IMR-90 (cell line): ENCODE data around the gene REC114. TPM values are rescaled to one million over a fixed set of nuclear protein-coding genes. Genes with fewer than 3 reads are reported as not detected.

Experiments
- ATAC-seq: fragments of 200-7000 bp; cut with Tn5 transposase; 2 replicates; pipeline ENCODE4 v1.9.1; 2020; ENCODE audit warnings: low read depth, mild to moderate bottlenecking, moderate library complexity
- BruUV-seq: library from RNA; stranded (reverse); fragments of 400-500 nt; replicated peaks from 2 replicates; lab custom pipeline; 2021; lab: Mats Ljungman, UMichigan
- CTCF ChIA-PET: fragments of 300-600 bp; formaldehyde crosslinking; extraction: SDS; loops from one replicate; lab custom pipeline; 2021; ENCODE audit warnings: antibody characterized with exemption; lab: Yijun Ruan, JAX
- POLR2A ChIA-PET: fragments of 300-600 bp; sonication (Branson Sonifier 250); formaldehyde crosslinking; loops from one replicate; lab custom pipeline; 2022; ENCODE audit warnings: antibody characterized with exemption; ENCODE audit not compliant: unreplicated experiment; lab: Charles Lee
- DNase-seq: peaks from one replicate; pipeline ENCODE4 v3.0.0; 2013
- H2AFZ ChIP-seq: replicated peaks from 2 replicates; pipeline ENCODE3; 2013; ENCODE audit warnings: low read length, mild to moderate bottlenecking; ENCODE audit not compliant: poor library complexity
- H2AK5ac ChIP-seq: 2 replicates; pipeline ENCODE4 v1.6.1; 2013; ENCODE audit warnings: low read depth, low read length, inconsistent platforms
- H2AK9ac ChIP-seq: replicated peaks from 2 replicates; pipeline ENCODE3; 2013; ENCODE audit warnings: mild to moderate bottlenecking, low read depth, low read length, moderate library complexity; ENCODE audit not compliant: poor library complexity
- H2BK120ac ChIP-seq: 2 replicates; pipeline ENCODE4 v1.6.1; 2013; ENCODE audit warnings: low read depth, low read length, inconsistent platforms
- H2BK15ac ChIP-seq: 3 replicates; pipeline ENCODE4 v1.6.1; 2013; ENCODE audit warnings: low read depth, low read length, inconsistent platforms
- H2BK20ac ChIP-seq: 2 replicates; pipeline ENCODE4 v1.6.1; 2013; ENCODE audit warnings: low read depth, mild to moderate bottlenecking, inconsistent platforms, low read length, moderate library complexity
- H2BK5ac ChIP-seq: 2 replicates; pipeline ENCODE4 v1.6.1; 2013; ENCODE audit warnings: mild to moderate bottlenecking, low read depth, low read length, inconsistent platforms; ENCODE audit not compliant: poor library complexity, severe bottlenecking
- H3K14ac ChIP-seq: replicated peaks from 2 replicates; pipeline ENCODE4 v1.6.1; 2013; ENCODE audit warnings: low read depth, low read length, inconsistent platforms
- H3K18ac ChIP-seq: 2 replicates; pipeline ENCODE4 v1.6.1; 2013; ENCODE audit warnings: low read depth, low read length, control low read depth
- H3K23ac ChIP-seq: 2 replicates; pipeline ENCODE4 v1.6.1; 2013; ENCODE audit warnings: low read depth, low read length, inconsistent platforms
- H3K27ac ChIP-seq: 2 replicates; pipeline ENCODE4 v1.5.1; 2013; ENCODE audit warnings: mild to moderate bottlenecking, control low read depth, low read length; ENCODE audit not compliant: insufficient read depth
- H3K27me3 ChIP-seq: 2 replicates; pipeline ENCODE4 v1.6.1; 2013; ENCODE audit warnings: low read length; ENCODE audit not compliant: control insufficient read depth, insufficient read depth
- H3K36me3 ChIP-seq: 2 replicates; pipeline ENCODE4 v1.6.1; 2013; ENCODE audit warnings: low read length, mixed read lengths; ENCODE audit not compliant: control insufficient read depth, insufficient read depth
- H3K4ac ChIP-seq: 2 replicates; pipeline ENCODE4 v1.6.1; 2013; ENCODE audit warnings: low read depth, low read length, inconsistent platforms
- H3K4me1 ChIP-seq: 2 replicates; pipeline ENCODE4 v1.6.1; 2013; ENCODE audit warnings: low read length, mixed read lengths; ENCODE audit not compliant: control insufficient read depth, insufficient read depth
- H3K4me2 ChIP-seq: 2 replicates; pipeline ENCODE4 v1.6.1; 2013; ENCODE audit warnings: low read depth, mild to moderate bottlenecking, control low read depth, low read length, moderate library complexity
- H3K4me3 ChIP-seq: 2 replicates; pipeline ENCODE4 v1.5.1; 2013; ENCODE audit warnings: low read depth, mild to moderate bottlenecking, control low read depth, low read length, moderate library complexity; ENCODE audit not compliant: insufficient read depth
- H3K56ac ChIP-seq: 2 replicates; pipeline ENCODE4 v1.6.1; 2013; ENCODE audit warnings: low read length, inconsistent platforms; ENCODE audit not compliant: insufficient read depth; ENCODE audit errors: extremely low read depth
- H3K79me1 ChIP-seq, 2 experiments: 2 replicates each; pipeline ENCODE4 v1.6.1; 2013; ENCODE audit warnings: low read length in 2 of 2, inconsistent platforms in 1 of 2, low read depth in 1 of 2
- H3K9ac ChIP-seq: 2 replicates; pipeline ENCODE4 v1.6.1; 2013; ENCODE audit warnings: low read depth, low read length, control low read depth
- H3K9me1 ChIP-seq: 2 replicates; pipeline ENCODE4 v1.6.1; 2013; ENCODE audit warnings: low read length, inconsistent platforms; ENCODE audit not compliant: insufficient read depth
- H3K9me3 ChIP-seq: 2 replicates; pipeline ENCODE4 v1.6.1; 2013; ENCODE audit warnings: low read length; ENCODE audit not compliant: control insufficient read depth, insufficient read depth
- H4K20me1 ChIP-seq: 2 replicates; pipeline ENCODE4 v1.6.1; 2013; ENCODE audit warnings: low read length, inconsistent platforms; ENCODE audit not compliant: insufficient read depth
- H4K5ac ChIP-seq: 2 replicates; pipeline ENCODE4 v1.6.1; 2013; ENCODE audit warnings: mild to moderate bottlenecking, low read depth, low read length, control low read depth
- H4K8ac ChIP-seq, 2 experiments: 2 replicates each; pipeline ENCODE4 v1.6.1; 2013; ENCODE audit warnings: low read depth in 2 of 2, low read length in 2 of 2, control low read depth in 1 of 2, inconsistent platforms in 1 of 2
- H4K91ac ChIP-seq: 2 replicates; pipeline ENCODE4 v1.6.1; 2013; ENCODE audit warnings: low read depth, low read length, inconsistent platforms; ENCODE audit not compliant: insufficient read depth
- CEBPB ChIP-seq: IDR thresholded peaks from 2 replicates; pipeline ENCODE4 v1.6.1; 2012; ENCODE audit warnings: low read depth, low read length, improper control_type of control experiment
- RAD21 ChIP-seq: IDR thresholded peaks from 2 replicates; pipeline ENCODE4 v1.6.1; 2012; ENCODE audit warnings: low read length, improper control_type of control experiment
- WGBS, 2 experiments: methylation state at CpG; one replicate each; pipeline versions ENCODE4 v1.1.5 to v1.1.7; 2013; ENCODE audit warnings: missing lambda C conversion rate in 2 of 2; ENCODE audit not compliant: insufficient read length in 1 of 2; ENCODE audit errors: extremely low coverage in 2 of 2; 5-methylcytosine and 5-hydroxymethylcytosine counted together
- dilution Hi-C: fragments of 300-500 bp; cut with HindIII; formaldehyde crosslinking; loops from one replicate; pipeline ENCODE4 v1.14.3; 2018; ENCODE audit warnings: low sequenced_read_pairs; ENCODE audit not compliant: unreplicated experiment
- in situ Hi-C: fragments of 300-500 bp; cut with MboI; formaldehyde crosslinking; loops from 3 replicates; pipeline ENCODE4 v1.14.3; 2019; ENCODE audit warnings: low sequenced_read_pairs, inconsistent platforms, mixed read lengths
- intact Hi-C: fragments of 100-400 bp; cut with micrococcal nuclease; formaldehyde crosslinking; loops from 2 replicates; pipeline ENCODE4 v1.10.0; 2022
- polyA plus RNA-seq, 3 experiments: library from polyadenylated mRNA; depleted of rRNA; stranded (reverse); fragments of >200 nt; gene quantifications; 2 replicates each; pipeline ENCODE4 v1.2.3, GENCODE V29; 2012; ENCODE audit warnings: low replicate concordance in 1 of 3
- total RNA-seq: library from RNA; depleted of rRNA; stranded (reverse); fragments of >200 nt; gene quantifications from 2 replicates; pipeline ENCODE4 v1.2.3, GENCODE V29; 2012

Gene REC114
- total and polyA plus RNA-seq, 2 of the 4 experiments (the other 2 are of a cell fraction): not detected

GRCh38 chr15:73589766-73590165 is 146.8 kb downstream of the REC114 start:
- Histone ChIP-seq H3K4me3 (no peak overlapping the region), H3K9me3 (no peaks in the 10 kb centered on the region), H2AK9ac (no peak overlapping the region), H4K20me1 (peaks cover 44% of the 10 kb centered on the region), H3K4me1 (peaks cover 3% of the 10 kb centered on the region; the same call in 1 of the 2 replicates), H3K18ac (no peak overlapping the region), H3K9me1 (peaks cover 12% of the 10 kb centered on the region), H3K4me2 (no peak overlapping the region), H4K91ac (no peak overlapping the region), H4K5ac (no peak overlapping the region), H3K4ac (no peak overlapping the region), H3K79me1 (peaks cover 47 to 76% of the 10 kb centered on the region in 2 experiments), H2BK20ac (no peak overlapping the region), H2BK5ac (no peak overlapping the region), H2BK15ac (no peak overlapping the region), H3K27me3 (no peaks in the 10 kb centered on the region), H2AFZ (no peak overlapping the region), H3K9ac (no peak overlapping the region), H2AK5ac (no peak overlapping the region), H3K27ac (no peak overlapping the region), H3K23ac (no peak overlapping the region), H2BK120ac (no peak overlapping the region), H3K56ac (no peak overlapping the region), H4K8ac (no peak overlapping the region), H3K36me3 (peaks cover 24% of the 10 kb centered on the region), H3K14ac (no peak overlapping the region)
- TF ChIP-seq CEBPB (no peak), RAD21 (no peak)
- WGBS, 2 experiments: no CpG with 5 or more reads among the region's 1 CpG
- no TSS peak for BruUV-seq
- ChIA-PET CTCF (interaction anchor here (0.5 to 1.2 kb wide), 4 partner anchors 10 to 48 kb away, joined by 3 to 11 read pairs (median 4); no protein-coding TSS in a partner anchor), POLR2A (no interaction called here)
- DNase-seq (no peak), ATAC-seq (no peak)
- in situ Hi-C loops (no loop called here), intact Hi-C loops (no loop called here), dilution Hi-C loops (no loop called here)
